Fibroblast of skin of left quadriceps (primary cell): ENCODE measurements around the gene ACTG1.
A peak's percentile ranks its signal among the peaks of the same experiment; 100 is the strongest.

Source experiments
- DNase-seq, 2 experiments: peaks; one replicate each; pipeline ENCODE4 v3.0.0-alpha.2; 2013; ENCODE audit warnings: low read depth in 2 of 2

Gene ACTG1

GRCh38 chr17:81498953-81499600, 13.5 kb downstream of the ACTG1 start:
- DNase-seq = no peak

GRCh38 chr17:81494626-81495377, 17.8 kb downstream of the ACTG1 start:
- no peak for DNase-seq

GRCh38 chr17:81493198-81494038, 19.2 kb downstream of the ACTG1 start:
- DNase-seq = no peak

- no peak for DNase-seq
These were observed 19.9 kb downstream of the ACTG1 start for GRCh38 chr17:81492706-81493105.

- DNase-seq = no peak
These were observed 20.4 kb downstream of the ACTG1 start for GRCh38 chr17:81492202-81492601.

GRCh38 chr17:81491761-81492160, 20.8 kb downstream of the ACTG1 start:
- DNase-seq = no peak

- no peak for DNase-seq
These were observed 21.4 kb downstream of the ACTG1 start for GRCh38 chr17:81491181-81491581.

- DNase-seq = no peak
These were observed 22.3 kb downstream of the ACTG1 start for GRCh38 chr17:81489998-81490992.

- no peak for DNase-seq
These were observed 23.3 kb downstream of the ACTG1 start for GRCh38 chr17:81489012-81489997.

GRCh38 chr17:81488276-81488860, 24.2 kb downstream of the ACTG1 start:
- no peak for DNase-seq

- DNase-seq = no peak
These were observed 24.9 kb downstream of the ACTG1 start for GRCh38 chr17:81487487-81488275.

- DNase-seq = no peak
These were observed 25.5 kb downstream of the ACTG1 start for GRCh38 chr17:81487089-81487486.

GRCh38 chr17:81486199-81486810, 26.3 kb downstream of the ACTG1 start:
- DNase-seq = no peak

GRCh38 chr17:81484195-81484979, 28.2 kb downstream of the ACTG1 start:
- peak; percentile 46 to 50 for DNase-seq

GRCh38 chr17:81483862-81484194, 28.8 kb downstream of the ACTG1 start:
- DNase-seq = no peak

GRCh38 chr17:81483085-81483861, 29.3 kb downstream of the ACTG1 start:
- DNase-seq = no peak

- no peak for DNase-seq
These were observed 29.9 kb downstream of the ACTG1 start for GRCh38 chr17:81482673-81483072.
